Measurements from ENCODE around the gene TBC1D21.

The TBC1D21 gene

DNA sequence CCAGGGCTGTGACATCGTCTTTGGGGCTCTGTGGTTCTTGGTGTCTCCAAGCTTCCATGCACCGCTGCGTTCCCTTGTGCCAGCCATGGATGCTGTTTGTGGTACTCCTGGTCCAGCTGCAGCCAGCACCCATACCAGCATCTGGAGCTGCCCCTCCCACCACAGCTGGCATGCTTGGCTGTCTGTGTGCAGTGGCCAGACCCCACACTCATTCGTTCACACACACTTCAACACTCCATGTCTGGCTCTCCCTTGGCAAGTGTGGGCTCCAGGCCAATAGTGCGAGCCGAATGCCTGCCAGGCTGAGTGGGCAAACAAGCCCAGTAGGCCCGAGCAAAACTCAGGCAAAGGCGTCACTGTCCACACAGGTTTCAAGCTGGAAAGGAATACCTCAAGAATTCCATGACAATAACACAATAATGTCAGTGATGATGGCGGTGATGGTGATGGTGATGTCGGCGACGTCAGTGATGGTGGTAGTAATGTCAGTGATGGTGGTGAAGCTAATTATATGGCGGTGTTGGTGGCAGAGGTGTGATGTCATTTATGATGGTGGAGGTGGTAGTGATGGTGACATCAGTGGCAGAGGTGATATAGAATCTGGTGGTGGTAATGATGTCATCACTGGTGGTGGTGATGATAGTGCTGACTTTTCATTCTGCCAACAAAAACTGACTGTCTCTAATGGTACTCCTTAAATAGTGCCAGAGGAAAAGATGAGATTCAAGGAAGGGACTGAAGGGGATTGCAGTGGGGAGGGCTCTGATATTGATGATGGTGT is 19.3 kb downstream of the TBC1D21 start:
- H3K9me3 Mint-ChIP-seq, result no peaks in the 10 kb centered on the region
- H3K36me3 Mint-ChIP-seq, result no peaks in the 10 kb centered on the region
- peaks cover 6% of the 10 kb centered on the region for H3K4me1 Mint-ChIP-seq
- no peak overlapping the region for H3K27ac Mint-ChIP-seq
- ATAC-seq (no peak), DNase-seq (ENCODE audit: low spot score in 2 of 2) (no peak)
- no peak overlapping the region for H3K4me3 Mint-ChIP-seq

DNA sequence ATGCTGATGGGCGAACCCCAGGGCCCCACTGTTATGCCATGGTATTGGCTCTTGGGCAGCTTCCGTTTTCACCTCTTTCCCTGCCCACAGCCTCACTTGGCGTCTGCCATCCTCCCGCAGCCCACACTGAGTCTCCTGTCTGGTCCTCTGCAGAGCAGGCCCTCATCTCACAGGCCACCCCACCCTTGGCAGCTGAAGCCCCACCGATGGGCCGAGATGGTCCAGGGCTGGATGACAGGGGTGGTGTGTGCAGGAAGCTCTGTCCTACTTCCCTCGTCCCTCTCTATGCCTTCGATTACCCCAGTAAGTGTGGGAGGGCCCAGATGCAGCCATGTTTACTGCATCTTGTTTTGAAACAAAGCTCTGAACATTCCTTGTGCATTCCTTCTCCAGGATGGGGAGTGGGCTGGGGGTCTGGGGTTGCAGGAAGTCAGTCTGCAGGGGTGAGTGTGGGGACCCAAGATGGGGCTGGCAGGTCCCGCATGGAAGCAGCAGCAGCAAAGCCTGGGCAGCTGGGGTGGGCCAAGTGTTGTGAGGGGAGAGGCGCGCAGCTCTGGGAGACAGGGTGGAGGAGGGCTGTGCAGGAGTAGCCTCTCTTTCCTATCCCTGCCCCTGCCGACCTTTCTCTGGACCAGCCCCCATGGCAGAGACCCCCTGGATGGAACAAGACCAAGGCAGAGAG is 20.9 kb downstream of the TBC1D21 start:
- no peak overlapping the region for H3K27ac Mint-ChIP-seq

DNA sequence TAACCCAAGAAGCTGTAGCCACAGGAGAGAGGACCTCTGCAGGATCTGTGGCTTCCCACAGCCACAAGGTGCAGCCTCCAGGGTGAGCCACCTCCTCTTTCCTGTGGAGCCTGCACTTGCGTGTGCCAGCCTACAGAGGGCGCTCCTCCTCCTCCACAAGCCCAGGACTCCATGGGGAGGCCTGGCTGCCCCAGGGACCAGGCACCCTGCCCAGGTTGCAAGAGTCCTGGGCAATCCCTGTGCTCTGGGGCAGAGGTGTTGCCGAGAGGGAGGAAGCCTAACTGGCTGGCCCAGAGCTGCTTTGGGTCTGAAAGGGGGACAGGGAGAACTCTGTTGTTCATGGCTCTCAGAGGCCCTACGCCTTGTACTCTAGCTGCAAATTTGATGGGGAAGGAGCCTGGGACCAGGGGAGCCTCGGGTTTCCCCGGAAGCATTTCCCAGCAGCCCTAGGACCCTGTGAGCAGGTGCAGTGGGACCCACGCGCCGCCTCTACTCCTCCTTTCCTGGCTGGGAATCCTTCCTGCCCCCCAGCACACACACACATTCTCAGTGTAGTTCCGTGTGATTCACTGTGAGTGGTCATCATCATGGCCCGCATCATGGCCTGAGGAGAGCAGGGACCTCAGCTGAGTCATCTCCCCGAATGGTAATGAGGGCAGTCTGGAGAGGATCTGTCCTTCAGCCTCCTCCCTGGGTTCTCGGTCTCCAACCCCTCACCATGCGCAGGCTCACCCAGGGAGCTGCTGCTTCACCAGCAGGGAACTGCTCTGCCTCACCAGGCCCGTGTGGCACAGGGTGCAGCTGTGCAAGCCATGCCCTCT is 24.3 kb downstream of the TBC1D21 start:
- DNase-seq (ENCODE audit: low spot score in 2 of 2) (peak; percentile 70 to 84), ATAC-seq (peak; percentile 93)
- Mint-ChIP-seq H3K4me1 (peaks cover 6% of the 10 kb centered on the region), H3K36me3 (no peaks in the 10 kb centered on the region), H3K9me3 (no peaks in the 10 kb centered on the region), H3K27ac (no peak overlapping the region), H3K4me3 (no peak overlapping the region)

More for the DNA sequence above, 20.9 kb downstream of the TBC1D21 start:
- Mint-ChIP-seq H3K4me3 (no peak overlapping the region), H3K36me3 (no peaks in the 10 kb centered on the region), H3K9me3 (no peaks in the 10 kb centered on the region), H3K4me1 (peaks cover 6% of the 10 kb centered on the region)
- DNase-seq (ENCODE audit: low spot score in 2 of 2), result no peak
- ATAC-seq, result no peak

DNA sequence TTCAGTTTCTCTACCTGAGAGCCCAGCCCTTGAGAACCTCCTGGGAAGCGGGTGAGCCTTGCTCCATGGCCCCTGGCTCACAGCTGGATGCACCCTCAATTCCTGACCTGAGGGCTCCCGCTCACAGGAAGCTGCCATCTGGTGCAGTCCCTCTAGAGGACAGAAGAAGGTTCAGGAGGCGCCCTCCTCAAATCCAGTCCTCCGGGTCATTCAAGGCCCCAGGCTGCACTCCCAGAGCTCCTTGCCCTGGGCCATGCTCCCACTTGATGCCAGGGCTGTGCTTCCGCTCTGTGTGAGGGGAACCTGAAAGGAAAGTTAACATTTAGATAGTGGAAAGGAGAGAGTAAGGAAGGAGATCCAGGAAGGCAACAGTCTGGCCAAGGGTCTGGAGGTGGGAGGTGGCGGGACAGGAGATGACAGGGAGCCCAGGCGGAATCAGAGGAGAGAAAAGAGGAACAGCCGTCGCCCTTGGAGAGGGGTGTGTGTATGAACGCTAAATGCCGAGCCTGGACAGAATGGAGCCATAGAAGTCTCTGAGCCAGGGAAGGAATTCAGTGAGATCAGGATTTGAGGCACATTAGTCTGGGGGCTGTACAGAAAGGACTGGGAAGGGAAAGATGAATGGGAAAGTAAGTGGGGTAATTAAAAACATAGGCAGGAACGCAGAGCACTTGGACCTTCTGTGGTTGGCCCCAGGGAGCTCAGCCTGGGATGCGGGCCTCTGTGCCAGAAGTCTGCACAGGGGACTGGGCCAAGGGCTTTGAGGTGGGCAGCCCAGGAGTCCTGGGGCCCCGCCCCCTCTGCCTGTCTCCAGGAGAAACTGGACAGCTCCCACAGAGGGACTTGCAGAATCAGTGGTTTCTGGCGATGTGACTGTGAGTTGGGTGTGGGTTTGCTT is 26.1 kb downstream of the TBC1D21 start:
- H3K36me3 Mint-ChIP-seq, result no peaks in the 10 kb centered on the region
- DNase-seq (ENCODE audit: low spot score in 2 of 2) (no peak), ATAC-seq (no peak)
- H3K9me3 Mint-ChIP-seq, result no peaks in the 10 kb centered on the region
- H3K27ac Mint-ChIP-seq, result no peak overlapping the region
- H3K4me3 Mint-ChIP-seq, result no peak overlapping the region
- H3K4me1 Mint-ChIP-seq, result peaks cover 6% of the 10 kb centered on the region

DNA sequence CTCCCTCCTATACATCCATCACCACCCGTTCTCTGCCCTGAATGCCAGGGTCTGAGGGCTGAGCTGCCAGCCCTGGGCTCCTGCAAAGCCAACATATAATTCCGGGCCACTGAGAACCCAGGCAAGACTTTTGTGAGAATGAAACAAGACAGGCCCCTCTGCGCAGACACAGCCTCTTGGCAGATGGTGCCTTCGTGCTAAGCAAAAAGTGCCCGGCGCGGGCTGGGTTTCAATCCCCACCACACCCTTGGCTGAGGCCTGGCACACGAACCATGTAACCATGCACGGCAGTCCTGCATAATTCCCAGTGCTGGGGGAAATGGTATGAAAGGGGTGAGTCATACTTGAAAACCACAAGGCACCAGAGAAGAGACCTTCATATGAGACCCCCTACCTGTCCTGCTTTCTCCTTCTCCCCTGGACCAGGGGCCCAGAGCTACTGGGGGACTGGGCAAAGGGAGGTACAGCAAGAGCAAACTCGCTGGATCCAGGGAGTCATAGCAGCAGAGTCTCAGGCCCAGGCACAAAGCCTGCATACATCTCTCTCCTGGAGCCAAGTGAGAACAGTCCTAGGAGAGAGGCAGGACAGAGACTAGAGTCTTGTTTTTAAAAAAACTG is 26.8 kb downstream of the TBC1D21 start:
- no peak for DNase-seq (ENCODE audit: low spot score in 2 of 2)
- no peak overlapping the region for H3K27ac Mint-ChIP-seq

DNA sequence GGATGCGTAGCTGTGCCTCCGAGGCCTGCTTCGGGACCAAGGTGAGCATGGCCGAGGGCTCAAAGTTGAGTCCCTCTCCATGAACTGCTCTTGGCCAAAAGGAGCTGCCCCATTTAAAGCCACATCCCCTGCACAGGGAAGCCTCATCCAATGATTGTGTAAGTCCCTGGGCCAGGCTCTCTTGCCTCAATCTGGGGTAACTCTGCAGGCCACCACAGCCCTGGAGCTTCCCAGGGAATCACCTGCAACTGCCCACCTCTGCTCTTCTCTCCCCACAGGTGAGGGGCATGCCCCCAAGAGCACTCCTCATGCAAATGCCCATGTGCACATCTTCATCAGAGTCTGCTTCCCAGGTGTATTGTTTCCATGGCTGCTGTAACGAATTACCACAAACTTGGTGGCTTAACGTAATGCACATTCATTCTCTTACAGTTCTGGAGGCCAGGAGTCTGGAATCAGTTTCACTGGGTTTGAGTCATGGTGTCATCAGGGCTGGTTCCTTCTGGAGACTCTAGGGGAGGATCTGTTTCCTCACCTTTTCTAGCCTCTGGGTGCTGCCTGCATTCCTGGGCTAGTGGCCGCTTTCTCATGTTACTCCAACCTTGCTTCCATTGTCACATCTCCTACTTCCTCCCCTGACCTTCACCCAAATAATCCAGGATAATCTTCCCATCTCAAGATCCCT is 27.9 kb downstream of the TBC1D21 start:
- H3K4me3 Mint-ChIP-seq, result no peak overlapping the region
- DNase-seq (ENCODE audit: low spot score in 2 of 2), result no peak
- H3K9me3 Mint-ChIP-seq, result no peaks in the 10 kb centered on the region
- H3K36me3 Mint-ChIP-seq, result no peaks in the 10 kb centered on the region
- no peak overlapping the region for H3K27ac Mint-ChIP-seq
- peaks cover 6% of the 10 kb centered on the region for H3K4me1 Mint-ChIP-seq
- no peak for ATAC-seq

More for the DNA sequence above, 26.8 kb downstream of the TBC1D21 start:
- ATAC-seq, result no peak
- Mint-ChIP-seq H3K4me3 (no peak overlapping the region), H3K4me1 (peaks cover 6% of the 10 kb centered on the region), H3K9me3 (no peaks in the 10 kb centered on the region), H3K36me3 (no peaks in the 10 kb centered on the region)

DNA sequence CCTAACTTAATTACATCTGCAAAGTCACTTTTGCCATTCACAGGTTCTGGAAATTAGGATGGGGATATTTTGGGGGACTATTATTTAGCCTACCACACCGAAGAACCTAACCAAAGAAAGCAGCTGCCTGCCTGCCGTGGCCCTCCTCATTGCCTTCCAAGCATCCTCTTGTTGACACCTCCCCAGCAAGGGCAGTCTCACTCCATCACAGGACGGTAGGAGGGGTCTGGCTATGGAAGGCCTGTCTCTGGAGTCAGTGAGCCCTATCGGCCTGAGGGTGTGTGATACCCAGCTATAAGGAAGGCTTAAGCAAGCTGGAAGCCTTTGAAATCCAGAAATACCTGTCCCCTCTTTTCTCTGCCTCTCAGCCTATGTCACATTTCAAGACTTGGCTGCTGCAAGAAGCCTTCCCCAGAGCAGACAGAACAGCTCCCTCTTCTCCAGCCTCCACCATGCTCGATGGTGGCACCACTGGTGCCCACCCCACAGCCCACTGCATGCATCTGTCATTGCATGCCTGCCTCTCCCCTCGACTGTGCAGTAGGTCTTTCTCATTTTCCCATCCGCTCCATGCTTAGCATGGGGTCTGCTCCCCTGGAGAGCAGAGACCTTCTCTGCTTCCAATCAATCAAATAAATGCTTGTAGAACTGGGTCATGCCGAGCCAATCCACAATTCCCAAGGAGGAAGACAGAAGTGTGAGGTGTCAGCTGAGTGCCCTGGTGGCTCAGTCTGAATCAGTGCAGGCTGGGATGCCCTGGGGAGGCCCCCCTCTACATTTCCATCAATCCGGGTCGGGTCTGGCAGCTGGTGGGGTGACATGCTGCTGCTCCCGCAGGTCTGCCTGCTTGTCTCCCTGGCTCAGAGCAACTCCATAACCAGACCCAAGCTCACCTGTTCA is 29.0 kb downstream of the TBC1D21 start:
- Mint-ChIP-seq H3K27ac (peak overlapping the region; percentile 26), H3K9me3 (no peaks in the 10 kb centered on the region), H3K36me3 (no peaks in the 10 kb centered on the region), H3K4me3 (no peak overlapping the region), H3K4me1 (peaks cover 6% of the 10 kb centered on the region)
- no peak for ATAC-seq
- DNase-seq (ENCODE audit: low spot score in 2 of 2), result no peak

DNA sequence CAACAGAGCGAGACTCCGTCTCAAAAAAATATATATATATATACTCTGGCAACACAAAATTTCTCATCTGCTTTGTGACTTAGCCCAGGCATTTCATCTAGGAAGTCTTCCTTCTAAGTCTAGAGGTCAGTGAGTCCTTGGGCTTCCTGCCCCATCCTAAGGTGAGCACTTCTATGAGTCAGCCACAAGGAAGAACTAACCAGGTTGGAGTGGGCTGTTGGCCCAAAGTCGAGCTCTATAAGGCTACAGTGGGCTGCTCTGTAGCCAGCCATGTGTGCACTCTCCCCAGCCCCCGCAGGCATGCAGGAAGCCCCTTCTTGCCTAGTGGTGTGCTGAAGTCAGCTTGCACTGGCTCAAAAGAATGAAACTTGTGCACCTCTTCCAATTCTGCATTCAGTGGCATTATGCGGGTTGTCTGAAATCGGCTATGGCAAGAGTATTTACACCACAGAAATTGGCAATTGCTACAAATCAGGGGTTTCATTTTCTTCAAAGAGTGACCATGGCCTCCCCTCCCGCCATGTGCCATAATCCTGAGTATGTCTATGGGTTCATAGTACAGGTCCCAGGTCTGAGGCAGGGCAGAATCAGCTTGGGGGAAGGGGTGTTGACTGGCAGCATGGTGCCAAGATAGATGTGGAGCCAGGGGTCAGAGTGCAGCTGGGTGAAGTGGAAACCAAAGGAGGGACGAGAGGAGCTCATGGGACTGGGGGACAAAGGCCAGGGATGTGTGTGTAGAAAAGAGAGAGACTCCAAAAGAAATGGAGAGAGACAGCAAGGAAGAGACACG is 30.9 kb downstream of the TBC1D21 start:
- ATAC-seq (no peak), DNase-seq (ENCODE audit: low spot score in 2 of 2) (no peak)
- H3K4me1 Mint-ChIP-seq, result peaks cover 6% of the 10 kb centered on the region
- H3K4me3 Mint-ChIP-seq, result no peak overlapping the region
- H3K9me3 Mint-ChIP-seq, result no peaks in the 10 kb centered on the region
- H3K27ac Mint-ChIP-seq, result no peak overlapping the region
- H3K36me3 Mint-ChIP-seq, result no peaks in the 10 kb centered on the region

DNA sequence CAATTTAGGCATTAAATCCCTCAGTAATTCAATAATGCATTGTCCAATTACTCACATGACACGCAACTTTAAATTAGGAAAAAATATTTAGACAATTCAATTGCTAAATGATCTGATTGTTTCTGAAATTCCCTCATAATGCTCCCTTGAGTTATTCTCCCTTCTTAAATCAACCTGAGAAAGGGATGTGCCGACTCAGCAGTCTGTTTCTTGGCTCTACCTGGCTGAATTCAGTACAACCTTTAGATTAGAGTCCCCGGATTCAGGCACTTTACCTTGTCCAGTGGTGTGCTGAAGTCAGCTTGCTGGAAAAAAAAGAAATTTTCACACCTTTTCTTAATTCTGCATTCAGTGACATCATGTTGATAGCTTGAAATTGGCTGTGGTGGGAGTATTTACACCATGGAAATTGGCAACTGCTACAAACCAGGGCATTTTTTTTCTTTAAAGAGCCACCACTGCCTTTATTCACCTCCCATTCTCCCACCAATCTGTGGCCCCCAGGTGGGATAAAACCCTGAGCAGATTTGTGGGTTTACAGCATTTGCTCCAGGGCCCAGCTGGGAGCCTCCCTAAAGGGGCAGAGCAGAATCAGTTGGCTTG is 32.0 kb downstream of the TBC1D21 start:
- H3K4me3 Mint-ChIP-seq, result no peak overlapping the region
- H3K27ac Mint-ChIP-seq, result no peak overlapping the region
- no peaks in the 10 kb centered on the region for H3K36me3 Mint-ChIP-seq
- H3K4me1 Mint-ChIP-seq, result peaks cover 6% of the 10 kb centered on the region
- ATAC-seq (no peak), DNase-seq (ENCODE audit: low spot score in 2 of 2) (no peak)
- H3K9me3 Mint-ChIP-seq, result no peaks in the 10 kb centered on the region

DNA sequence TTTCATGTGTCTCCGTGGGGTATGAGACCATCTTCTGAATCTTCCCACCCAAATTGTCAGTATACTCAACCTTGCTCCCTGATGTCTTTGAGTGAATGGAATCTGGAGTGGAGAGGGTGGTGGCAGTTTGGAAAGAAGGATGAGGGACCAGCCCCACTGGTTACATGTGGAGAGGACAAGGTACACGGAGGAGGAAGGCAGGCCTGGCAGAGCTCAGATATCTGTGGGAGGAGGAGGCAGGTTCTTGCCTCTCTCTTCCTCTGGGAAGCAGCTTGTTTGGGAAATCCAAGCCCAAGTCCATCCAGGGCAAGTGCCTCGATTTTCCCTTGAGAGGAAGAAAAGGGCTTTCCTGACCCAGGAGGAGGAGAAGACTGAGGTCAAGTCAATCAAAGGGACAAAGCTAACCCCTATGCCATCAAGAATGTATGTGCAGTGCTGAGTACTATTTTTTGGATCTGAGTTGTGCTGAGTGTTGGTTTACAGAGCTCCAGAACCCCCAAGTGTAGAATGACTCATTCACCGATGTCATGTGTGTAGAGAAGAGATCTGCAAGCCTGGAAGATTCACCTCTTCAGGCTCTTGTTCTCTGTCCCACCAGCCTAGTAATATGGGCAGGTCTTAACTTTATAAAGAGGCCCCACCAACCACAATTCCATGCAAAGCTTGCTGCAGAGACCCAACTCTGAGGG is 33.1 kb downstream of the TBC1D21 start:
- peak overlapping the region; percentile 68 for H3K27ac Mint-ChIP-seq

DNA sequence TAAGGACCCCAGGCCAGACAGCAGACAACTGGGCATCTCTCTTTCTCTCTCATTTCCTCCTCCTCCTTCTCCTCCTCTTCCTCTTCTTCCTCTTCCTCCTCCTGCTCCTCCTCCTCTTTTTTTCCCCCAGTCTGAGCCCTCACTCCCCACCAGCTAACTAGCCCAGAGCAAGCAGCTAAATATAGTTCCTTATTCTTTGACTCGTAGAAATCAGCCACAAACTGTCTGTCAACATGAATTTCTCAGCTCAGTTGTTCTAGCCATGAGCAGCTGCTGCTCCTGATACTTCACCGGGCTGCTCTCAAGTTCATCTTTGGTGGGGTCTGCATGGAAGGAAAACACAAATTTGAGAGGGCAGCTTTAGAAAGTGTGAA is 33.7 kb downstream of the TBC1D21 start:
- peaks cover 6% of the 10 kb centered on the region for H3K4me1 Mint-ChIP-seq
- DNase-seq (ENCODE audit: low spot score in 2 of 2), result no peak
- H3K36me3 Mint-ChIP-seq, result no peaks in the 10 kb centered on the region
- no peaks in the 10 kb centered on the region for H3K9me3 Mint-ChIP-seq
- H3K27ac Mint-ChIP-seq, result no peak overlapping the region
- no peak for ATAC-seq
- no peak overlapping the region for H3K4me3 Mint-ChIP-seq

More for the DNA sequence above, 33.1 kb downstream of the TBC1D21 start:
- H3K36me3 Mint-ChIP-seq, result no peaks in the 10 kb centered on the region
- peaks cover 6% of the 10 kb centered on the region for H3K4me1 Mint-ChIP-seq
- ATAC-seq (peak; percentile 47), DNase-seq (ENCODE audit: low spot score in 2 of 2) (no peak)
- H3K4me3 Mint-ChIP-seq, result no peak overlapping the region
- no peaks in the 10 kb centered on the region for H3K9me3 Mint-ChIP-seq
